ENCODE results near the gene PHF24. TPM values are rescaled to one million over a fixed set of nuclear protein-coding genes. Genes with fewer than 3 reads are reported as not detected.
A peak's percentile ranks its signal among the peaks of the same experiment; 100 is the strongest.
"Not testable (repeated sequence)": the region's sequence is repeated elsewhere in the genome, so short reads cannot be mapped to it uniquely, and the experiment has no call there.

PHF24 gene
- total RNA-seq, 2 donors from 2014 or later: 0.32 to 0.47 TPM

DNA sequence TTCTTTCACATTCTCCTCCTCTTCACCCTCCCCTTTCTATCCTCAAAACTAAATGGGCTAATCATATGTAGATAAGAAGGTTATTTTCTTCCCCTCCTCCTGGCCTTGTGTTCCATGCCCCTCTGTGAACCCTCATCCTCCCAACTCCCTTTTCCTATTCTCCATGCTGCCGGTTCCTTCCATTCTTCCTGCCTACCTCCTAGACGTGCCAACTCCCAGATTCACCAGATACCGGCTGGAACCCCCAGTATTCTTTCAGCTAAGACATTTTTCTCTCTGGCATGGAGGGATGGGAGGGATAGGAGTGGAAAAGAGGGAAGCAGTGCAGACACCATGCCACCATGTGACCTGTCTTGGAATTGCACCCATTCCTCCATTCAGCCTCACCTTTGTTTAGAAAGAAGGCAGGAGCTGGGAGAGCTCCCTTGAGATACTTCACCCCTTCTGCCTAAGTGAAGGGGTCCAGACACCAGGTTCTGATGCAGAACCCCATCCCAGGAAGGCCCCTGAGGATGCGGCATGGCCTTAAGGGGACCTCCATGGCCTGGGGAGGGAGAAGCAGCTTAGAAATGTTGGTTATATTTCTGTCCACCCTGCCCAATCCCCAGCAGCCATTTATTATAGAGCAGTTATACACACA, 36.3 kb downstream of the PHF24 start:
- DNase-seq (no peak), ATAC-seq (no peak)

DNA sequence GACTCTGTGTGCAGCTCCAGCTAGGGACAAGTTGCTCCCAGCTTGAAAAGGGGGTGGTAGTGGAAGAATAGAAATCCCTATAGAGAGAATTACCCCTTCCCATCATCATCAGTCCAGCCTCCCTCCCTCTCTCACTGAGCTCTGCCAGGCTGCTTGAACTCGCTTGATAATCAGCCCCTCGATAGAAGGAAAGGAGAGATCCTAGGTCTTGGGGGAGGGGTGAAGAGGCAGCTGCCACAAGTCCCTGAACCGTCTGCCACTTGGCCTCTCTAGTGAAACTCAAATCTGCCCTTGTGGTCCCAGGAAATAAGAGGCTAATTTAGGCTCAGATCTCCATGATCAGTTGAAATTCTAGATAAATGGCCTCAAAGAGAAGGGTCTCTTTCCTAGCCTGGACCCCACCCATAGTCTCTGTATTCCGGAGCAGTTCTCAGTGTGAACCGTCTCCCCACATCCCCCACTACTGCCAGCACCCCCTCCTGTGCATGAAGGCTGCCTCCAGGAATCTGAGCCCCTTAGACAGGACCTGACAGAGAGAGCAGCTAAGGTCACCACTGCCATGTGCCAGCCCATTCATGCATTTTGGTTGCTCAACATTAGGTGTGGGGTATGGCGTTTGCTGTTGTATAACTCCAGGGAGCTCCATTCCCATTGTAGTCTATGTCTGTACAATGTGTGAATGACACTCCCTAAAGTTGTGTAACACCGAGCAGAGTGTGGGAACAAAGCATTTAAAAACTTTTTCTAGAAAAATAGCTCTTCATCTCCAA, 37.0 kb downstream of the PHF24 start:
- no peak for DNase-seq
- intact Hi-C loops (cut with DNase I): loop anchor here in 1 of 2 donors (10.0 kb wide), 1 partner anchor 80 kb away; the partner anchor contains the start of genes FANCG and VCP
- no peak for ATAC-seq

More for the DNA sequence above, 36.3 kb downstream of the PHF24 start:
- intact Hi-C loops (cut with DNase I): loop anchor here in 1 of 2 donors (10.0 kb wide), 1 partner anchor 80 kb away; the partner anchor contains the start of genes FANCG and VCP

DNA sequence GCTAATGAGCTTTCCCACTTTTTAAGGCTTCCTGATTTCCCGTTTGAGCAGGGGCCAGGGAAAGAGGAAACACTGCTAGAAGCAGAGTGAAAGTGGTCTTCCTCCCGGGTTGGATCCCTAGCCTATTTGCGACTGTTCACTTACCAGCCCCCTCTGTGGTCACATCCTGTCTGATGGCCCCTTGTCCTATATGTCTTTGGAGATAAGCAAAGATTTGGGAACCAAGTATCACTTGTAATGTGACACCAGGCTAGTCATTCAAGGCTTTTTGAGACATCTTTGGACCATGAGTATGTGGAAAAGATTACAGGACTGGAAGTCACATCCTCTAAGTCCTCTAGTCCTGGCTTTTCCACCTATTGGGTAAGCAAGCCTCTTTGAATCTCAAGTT, 37.6 kb downstream of the PHF24 start:
- intact Hi-C loops (cut with DNase I): loop anchor here in 1 of 2 donors (10.0 kb wide), 1 partner anchor 79 kb away; the partner anchor contains the start of genes FANCG and VCP
- no peak for ATAC-seq

DNA sequence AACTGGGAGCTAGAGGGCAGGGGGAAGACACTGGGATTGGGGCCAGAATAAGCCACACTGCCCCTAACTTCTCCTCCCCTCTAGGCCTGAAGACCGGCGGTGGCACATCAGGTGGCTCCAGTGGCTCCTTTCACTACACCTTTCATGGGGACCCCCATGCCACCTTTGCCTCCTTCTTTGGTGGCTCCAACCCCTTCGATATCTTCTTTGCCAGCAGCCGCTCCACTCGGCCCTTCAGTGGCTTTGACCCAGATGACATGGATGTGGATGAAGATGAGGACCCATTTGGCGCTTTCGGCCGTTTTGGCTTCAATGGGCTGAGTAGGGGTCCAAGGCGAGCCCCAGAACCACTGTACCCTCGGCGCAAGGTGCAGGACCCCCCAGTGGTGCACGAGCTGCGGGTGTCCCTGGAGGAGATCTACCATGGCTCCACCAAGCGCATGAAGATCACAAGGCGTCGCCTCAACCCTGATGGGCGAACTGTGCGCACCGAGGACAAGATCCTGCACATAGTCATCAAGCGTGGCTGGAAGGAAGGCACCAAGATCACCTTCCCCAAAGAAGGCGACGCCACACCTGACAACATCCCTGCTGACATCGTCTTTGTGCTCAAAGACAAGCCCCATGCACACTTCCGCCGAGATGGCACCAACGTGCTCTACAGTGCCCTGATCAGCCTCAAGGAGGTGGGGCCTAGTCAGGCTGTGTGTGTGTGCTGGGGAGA, 38.3 kb downstream of the PHF24 start:
- ATAC-seq: no peak
- DNase-seq: no peak
- intact Hi-C loops (cut with DNase I): loop anchor here in 1 of 2 donors (10.0 kb wide), 1 partner anchor 78 kb away; the partner anchor contains the start of genes FANCG and VCP

More for the DNA sequence above, 37.6 kb downstream of the PHF24 start:
- DNase-seq: no peak

DNA sequence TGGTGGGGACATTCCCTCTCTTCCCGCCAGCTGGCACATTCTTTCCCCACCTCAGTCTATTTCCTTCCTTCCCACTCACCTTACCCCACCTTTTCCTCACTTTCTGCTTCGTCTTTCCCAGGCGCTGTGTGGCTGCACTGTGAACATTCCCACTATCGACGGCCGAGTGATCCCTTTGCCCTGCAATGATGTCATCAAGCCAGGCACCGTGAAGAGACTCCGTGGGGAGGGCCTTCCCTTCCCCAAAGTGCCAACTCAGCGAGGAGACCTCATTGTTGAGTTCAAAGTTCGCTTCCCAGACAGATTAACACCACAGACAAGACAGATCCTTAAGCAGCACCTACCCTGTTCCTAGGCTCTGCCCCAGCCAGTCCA, 38.8 kb downstream of the PHF24 start:
- intact Hi-C loops (cut with DNase I): loop anchor here in 1 of 2 donors (10.0 kb wide), 1 partner anchor 78 kb away; the partner anchor contains the start of genes FANCG and VCP
- ATAC-seq (no peak), DNase-seq (no peak)

DNA sequence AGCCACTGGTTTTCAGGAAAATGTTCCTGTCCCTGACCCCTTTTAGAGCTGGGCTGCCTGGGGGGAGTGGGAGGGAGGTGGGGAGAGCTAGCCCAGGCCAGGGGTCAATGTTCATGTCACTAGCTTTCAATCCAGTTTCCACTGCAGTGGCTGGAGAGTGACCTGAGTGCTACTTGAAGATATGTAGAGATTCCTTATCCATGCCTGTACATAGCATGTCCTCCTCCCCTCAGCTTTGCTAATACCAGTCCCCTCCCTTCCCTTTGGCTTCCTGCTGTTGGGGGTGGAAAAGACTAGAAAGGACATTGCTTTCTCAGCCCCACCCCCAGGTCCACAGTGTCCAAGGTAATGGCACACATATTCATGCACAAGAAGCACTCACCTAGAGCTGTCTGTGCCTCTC, 39.3 kb downstream of the PHF24 start:
- intact Hi-C loops (cut with DNase I): loop anchor here in 1 of 2 donors (10.0 kb wide), 1 partner anchor 77 kb away; the partner anchor contains the start of genes FANCG and VCP
- no peak for ATAC-seq
- no peak for DNase-seq

DNA sequence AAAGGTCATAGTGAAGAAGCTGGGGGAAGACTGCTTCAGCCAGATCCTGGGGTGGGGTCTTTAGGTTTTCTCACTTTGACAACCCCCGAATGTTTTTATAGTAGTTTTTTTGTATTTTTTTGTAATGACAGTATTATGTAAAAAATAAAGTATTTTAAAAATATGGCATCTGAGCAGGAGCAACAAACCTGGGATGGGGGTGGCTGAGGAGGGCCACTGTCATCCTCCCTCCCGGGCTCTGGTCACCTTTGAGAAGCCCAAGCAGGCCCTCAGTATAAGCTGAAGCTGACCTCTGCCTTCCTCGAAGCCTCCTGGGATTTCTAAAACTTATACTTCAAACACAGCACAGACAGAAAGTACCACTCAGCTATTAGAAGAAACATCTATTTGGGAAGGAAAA, 40.2 kb downstream of the PHF24 start:
- intact Hi-C loops (cut with DNase I): loop anchor here in 1 of 2 donors (10.0 kb wide), 1 partner anchor 77 kb away; the partner anchor contains the start of genes FANCG and VCP
- ATAC-seq: no peak
- DNase-seq: no peak

DNA sequence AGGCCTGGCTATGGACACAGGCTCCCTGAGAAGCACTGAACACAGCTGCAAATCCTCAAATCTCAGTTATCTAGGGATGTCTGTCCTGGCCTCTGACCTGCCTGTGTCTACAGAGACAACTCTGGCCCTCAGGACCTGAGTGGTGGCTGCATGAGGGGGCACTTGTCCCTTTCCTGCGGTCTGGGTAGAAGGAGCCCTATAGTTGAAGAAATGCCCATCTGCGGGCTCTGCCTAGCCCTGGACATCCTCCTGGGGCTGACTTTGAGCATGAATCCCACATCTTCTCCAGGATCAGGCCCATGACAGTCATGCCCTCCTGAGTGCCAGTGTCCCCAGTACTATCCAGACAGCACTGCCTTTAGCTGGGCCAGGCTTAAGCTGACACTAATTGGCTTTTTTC, 41.5 kb downstream of the PHF24 start:
- DNase-seq (no peak), ATAC-seq (no peak)
- intact Hi-C loops (cut with DNase I): loop anchor here in 1 of 2 donors (10.0 kb wide), 1 partner anchor 75 kb away; the partner anchor contains the start of genes FANCG and VCP

DNA sequence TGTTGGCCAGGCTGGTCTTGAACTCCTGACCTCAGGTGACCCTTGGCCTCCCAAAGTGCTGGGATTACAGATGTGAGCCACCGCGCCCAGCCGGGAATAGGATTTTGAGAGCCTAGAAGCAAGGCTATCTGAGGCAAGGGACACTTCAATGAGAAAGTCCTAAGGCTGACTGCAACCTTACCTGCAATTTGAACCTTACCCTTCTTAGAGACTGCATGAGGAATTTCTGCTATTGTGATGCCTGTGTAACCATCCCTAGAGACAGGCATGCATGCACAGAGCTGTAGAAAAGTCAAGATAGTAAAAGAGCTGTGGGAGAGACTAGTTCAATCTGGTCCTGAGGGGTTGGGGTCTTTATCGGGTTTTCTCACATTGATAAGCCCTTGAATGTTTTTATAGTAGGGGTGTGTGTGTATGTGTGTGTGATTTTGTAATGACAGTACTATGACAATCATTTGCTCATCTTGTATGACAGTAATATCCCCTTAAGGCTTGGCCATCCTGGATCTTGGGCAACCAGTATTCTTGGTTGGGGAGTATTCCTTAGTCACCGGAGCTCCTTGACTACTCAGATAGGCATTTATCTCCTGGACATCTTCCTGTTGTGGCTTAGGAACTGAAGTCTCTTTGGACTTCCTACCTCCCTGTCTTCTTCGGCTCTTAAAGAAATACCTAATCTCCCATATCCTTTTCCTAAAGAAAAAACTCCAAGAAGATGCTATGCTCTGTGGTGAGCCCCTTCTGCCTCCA, 42.6 kb downstream of the PHF24 start:
- ATAC-seq (no peak), DNase-seq (no peak)
- intact Hi-C loops (cut with DNase I): no loop called here

DNA sequence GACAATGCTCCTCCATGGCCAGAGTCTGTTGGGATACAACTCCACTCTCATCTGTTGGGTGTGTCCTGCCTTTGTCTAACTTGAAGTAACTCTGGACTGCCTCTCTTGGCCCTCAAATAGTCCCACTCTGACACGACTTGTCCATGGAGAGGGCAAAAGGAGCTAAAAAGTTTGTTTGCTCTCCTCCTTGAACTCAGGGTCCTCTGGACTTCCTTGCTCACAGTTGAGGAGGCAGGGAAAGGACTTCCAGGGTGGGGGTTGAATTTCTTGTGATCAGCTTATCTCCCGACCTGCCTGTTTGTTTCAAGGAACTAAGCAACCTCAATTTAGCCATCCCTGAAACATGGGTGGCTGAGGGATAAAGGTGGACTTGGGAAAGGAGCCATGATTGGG, 43.2 kb downstream of the PHF24 start:
- DNase-seq (no peak), ATAC-seq (no peak)
- intact Hi-C loops (cut with DNase I): no loop called here

DNA sequence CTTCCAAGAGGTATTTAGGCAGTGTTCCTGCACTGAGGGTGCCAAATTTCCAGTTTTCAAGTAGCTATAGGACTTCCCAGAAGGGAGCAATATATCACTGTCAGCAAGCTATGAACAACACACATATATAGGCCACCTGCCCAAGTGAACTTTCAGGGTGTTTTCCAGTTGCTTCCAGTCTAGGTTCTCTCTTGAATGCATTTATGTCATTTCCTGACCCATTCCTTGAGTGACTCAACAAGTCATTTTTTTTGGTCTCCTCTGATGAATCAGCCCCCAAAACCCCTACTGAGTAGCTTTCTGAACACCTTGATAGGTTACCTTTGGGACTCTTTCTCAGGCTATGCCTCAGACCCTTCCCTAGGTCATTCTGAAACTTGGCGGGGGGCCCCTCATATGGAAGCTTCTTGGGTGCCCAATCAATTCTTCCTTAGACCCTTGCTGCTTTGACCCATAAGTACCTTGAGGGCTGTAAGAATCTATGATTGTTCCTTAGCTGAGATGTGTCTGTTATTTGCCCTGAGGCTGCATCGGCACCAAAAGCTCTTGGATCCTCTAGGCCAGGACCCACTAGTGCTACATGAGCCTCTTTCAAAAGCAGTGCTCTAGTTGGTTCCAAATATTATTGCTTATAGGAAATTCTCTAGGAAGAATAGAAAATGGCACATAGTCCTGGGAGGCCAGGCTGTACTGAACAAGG, 43.9 kb downstream of the PHF24 start:
- intact Hi-C loops (cut with DNase I): no loop called here
- DNase-seq: no peak
- ATAC-seq: no peak

DNA sequence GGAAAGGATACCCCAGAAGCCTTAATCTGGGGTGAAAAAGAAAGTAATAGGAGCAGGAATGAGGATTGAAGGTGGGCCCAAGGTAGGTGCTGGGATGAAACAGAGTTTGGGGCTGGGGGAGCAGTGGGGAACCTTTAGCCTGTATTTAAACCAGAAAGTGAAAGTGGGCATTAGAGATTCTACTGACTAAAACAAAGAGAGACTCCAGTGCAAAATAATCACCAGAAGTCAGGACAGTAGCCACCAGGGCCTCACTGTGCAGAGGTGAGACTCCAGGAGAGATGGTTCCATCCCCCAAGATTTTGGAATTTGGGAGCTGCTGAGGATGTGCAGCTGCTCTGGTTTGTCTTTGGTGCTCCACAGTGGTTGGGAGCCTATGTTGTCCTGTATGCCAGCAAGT, 44.5 kb downstream of the PHF24 start:
- no peak for ATAC-seq
- intact Hi-C loops (cut with DNase I): no loop called here
- no peak for DNase-seq

DNA sequence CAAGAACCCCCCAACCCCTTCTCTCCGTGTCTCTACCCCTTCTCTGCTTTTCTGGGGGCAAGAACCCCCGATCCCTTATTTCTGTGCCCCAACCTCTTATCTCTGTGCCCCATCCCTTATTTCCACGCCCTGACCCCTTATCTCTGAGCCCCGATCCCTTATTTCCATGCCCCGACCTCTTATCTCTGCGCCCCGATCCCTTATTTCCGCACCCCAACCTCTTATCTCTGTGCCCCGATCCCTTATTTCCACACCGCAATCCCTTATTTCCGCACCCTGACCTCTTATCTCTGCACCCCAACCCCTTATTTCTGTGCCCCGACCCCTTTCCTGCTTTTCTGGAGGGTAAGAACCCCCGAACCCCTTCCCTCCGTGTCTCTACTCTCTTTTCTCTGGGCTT, 46.2 kb downstream of the PHF24 start:
- intact Hi-C loops (cut with DNase I); DNase-seq; ATAC-seq: not testable (repeated sequence)

DNA sequence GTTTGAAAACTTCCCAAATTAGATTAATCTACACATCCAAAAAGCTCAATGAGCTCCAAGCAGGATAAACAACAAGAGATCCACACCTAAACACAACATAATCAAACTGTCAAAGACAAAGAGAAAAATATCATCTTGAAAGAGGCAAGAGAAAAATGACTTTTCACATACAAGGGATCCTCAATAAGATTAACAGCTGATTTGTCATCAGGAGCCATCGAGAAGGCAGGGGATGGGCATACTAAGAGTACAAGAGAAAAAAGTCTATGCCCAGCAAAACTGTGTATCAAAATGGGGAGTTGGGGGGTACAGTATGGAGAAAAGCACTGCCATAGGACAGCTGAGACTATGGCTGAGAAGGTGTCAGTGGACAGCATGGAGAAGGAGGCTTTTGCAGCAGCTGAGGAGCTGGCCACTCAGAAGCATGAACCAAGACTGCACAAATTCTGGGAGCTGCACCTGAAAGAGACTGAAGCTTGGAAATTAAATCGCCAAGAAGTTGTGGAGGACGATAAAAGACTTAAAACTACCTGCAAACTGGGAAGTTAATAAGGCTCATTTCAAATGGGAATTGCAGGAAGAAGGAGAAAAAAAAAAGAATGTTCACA, 52.4 kb downstream of the PHF24 start:
- ATAC-seq (no peak), DNase-seq (no peak)
- intact Hi-C loops (cut with DNase I): no loop called here

DNA sequence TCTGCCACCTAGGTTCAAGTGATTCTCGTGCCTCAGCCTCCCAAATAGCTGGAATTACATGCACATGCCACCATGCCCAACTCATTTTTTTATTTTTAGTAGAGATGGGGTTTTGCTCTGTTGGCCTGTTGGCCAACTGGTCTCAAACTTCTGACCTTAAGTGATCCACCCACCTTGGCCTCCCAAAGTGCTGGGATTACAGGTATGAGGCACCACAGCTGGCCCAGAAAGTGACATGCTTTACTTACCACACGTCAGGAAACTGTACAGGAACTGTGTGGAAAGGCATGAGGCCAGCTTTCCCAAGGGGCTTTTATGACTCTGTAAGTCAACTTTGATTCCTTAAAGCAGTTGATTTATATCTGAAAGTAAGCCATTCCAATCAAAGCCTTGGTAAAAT, 56.4 kb downstream of the PHF24 start:
- no peak for DNase-seq
- no peak for ATAC-seq

DNA sequence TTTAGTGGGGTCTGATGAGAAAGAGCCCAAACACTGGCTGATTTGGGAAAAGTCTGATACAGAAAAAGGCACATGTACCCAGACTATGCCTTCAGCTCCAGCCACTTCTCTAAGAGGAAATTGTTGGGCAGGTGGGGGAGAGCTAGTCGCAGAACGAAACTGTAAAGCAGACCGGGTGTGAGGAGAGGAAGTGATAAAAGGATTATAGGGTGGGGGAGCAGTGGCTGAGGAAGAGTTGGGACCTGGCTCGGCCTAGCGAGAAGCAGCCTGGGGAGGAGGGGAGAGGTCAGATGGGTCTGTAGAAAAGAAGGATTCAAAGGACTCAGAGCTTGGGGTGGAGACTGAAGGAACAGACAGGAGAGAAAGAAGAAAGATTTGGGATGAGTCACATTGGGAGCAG, 65.4 kb downstream of the PHF24 start:
- DNase-seq: not testable (repeated sequence)

More for the DNA sequence above, 56.4 kb downstream of the PHF24 start:
- intact Hi-C loops (cut with DNase I): no loop called here

DNA sequence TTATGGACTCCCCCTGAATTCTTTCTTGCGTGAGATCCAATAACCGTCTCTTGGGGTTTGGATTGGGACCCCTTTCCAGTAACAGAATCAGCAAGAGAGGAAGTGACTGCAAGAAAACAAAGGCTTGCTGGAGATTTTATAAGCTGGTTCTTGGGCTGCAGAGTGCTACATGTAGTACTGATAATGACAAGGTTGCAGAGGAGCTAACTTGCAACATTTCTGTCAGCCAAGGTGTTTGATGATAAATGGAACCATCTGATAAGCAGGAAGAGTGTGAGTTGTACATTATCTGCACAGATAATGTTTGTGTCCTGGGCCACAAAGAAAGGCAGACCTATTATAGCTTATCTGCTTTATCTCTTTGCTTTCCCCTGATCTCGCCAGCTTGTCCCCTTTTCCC, 68.6 kb downstream of the PHF24 start:
- intact Hi-C loops (cut with DNase I): no loop called here
- DNase-seq (no peak), ATAC-seq (peak in 1 of 2 donors; percentile 22)

More for the DNA sequence above, 65.4 kb downstream of the PHF24 start:
- ATAC-seq; intact Hi-C loops (cut with DNase I): not testable (repeated sequence)

DNA sequence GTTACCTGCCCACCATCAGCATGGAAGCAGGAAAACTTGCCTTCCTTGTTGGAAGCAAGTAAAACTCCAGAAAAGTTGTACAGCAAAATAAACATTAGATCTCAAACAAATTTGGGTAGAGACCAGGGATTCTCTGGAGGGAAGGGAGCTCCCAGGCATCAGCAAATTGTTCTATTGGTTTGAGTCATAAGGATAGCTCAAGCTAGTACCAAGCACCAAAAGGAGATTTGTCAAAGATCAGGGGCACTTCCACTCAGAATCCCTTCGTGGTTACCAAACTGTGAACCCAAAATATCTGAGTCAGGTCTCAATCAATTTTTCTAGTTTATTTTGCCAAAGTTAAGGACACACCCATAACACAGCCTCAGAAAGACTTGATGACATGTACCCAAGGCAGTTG, 69.3 kb downstream of the PHF24 start:
- intact Hi-C loops (cut with DNase I): no loop called here
- DNase-seq: no peak
- peak in 1 of 2 donors; percentile 67 for ATAC-seq
